ENCODE measurements around the gene PTPN6.
A peak's percentile ranks its signal among the peaks of the same experiment; 100 is the strongest.

The PTPN6 gene

DNA sequence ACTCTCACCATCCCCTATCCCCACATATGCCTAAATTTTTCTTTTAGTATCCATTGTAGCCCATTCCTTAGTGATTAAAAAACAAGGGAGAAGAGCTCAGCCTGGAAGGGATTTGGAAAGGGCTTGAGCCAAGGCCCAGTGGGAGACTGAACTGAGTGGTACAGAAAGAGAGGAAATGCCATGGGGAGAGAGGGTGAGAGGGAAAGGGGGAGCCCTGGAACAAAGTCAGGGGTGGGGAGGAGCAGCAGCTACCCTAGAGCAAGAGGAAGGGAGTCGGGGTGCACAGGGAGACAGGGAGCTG is 26.0 kb upstream of the PTPN6 start:
- Histone ChIP-seq H3K4me3 (ENCODE audit: low read length, poor library complexity, severe bottlenecking) (peak overlapping the region; percentile 54), H3K4me2 (ENCODE audit: low read depth, low read length, poor library complexity, severe bottlenecking) (peak overlapping the region; percentile 77), H4K20me1 (ENCODE audit: insufficient read depth, low read length, poor library complexity, severe bottlenecking) (peaks cover 14% of the 10 kb centered on the region), H3K9me2 (replicated peaks; ENCODE audit: low read depth, low read length) (no peaks in the 10 kb centered on the region), H3K36me3 (ENCODE audit: insufficient read depth, low read length) (peaks cover 11% of the 10 kb centered on the region; the same call in 1 of the 2 replicates), H3K9ac (ENCODE audit: low read depth, low read length, poor library complexity, severe bottlenecking) (peak overlapping the region; percentile 96), H3K79me2 (ENCODE audit: insufficient read depth, low read length) (peaks cover 33% of the 10 kb centered on the region), H3F3A (ENCODE audit: low read depth) (no peaks in the 10 kb centered on the region), H3K27me3 (ENCODE audit: insufficient read depth, low read length, poor library complexity, severe bottlenecking) (no peaks in the 10 kb centered on the region), H3K4me1 (ENCODE audit: insufficient read depth, low read length, poor library complexity, severe bottlenecking) (peaks cover 50% of the 10 kb centered on the region), H3K9me3 (ENCODE audit: insufficient read depth, low read depth, low read length) (no peaks in the 10 kb centered on the region), H2AFZ (ENCODE audit: low read length) (no peak overlapping the region)
- TF ChIP-seq, protein P1, sequence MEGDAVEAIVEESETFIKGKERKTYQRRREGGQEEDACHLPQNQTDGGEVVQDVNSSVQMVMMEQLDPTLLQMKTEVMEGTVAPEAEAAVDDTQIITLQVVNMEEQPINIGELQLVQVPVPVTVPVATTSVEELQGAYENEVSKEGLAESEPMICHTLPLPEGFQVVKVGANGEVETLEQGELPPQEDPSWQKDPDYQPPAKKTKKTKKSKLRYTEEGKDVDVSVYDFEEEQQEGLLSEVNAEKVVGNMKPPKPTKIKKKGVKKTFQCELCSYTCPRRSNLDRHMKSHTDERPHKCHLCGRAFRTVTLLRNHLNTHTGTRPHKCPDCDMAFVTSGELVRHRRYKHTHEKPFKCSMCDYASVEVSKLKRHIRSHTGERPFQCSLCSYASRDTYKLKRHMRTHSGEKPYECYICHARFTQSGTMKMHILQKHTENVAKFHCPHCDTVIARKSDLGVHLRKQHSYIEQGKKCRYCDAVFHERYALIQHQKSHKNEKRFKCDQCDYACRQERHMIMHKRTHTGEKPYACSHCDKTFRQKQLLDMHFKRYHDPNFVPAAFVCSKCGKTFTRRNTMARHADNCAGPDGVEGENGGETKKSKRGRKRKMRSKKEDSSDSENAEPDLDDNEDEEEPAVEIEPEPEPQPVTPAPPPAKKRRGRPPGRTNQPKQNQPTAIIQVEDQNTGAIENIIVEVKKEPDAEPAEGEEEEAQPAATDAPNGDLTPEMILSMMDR (conservative IDR thresholded peaks at IDR 0.05; ENCODE audit: low read length) = no peak
- TF ChIP-seq EZH2phosphoT487 (IDR thresholded peaks at IDR 0.05; ENCODE audit: borderline replicate concordance) = no peak

DNA sequence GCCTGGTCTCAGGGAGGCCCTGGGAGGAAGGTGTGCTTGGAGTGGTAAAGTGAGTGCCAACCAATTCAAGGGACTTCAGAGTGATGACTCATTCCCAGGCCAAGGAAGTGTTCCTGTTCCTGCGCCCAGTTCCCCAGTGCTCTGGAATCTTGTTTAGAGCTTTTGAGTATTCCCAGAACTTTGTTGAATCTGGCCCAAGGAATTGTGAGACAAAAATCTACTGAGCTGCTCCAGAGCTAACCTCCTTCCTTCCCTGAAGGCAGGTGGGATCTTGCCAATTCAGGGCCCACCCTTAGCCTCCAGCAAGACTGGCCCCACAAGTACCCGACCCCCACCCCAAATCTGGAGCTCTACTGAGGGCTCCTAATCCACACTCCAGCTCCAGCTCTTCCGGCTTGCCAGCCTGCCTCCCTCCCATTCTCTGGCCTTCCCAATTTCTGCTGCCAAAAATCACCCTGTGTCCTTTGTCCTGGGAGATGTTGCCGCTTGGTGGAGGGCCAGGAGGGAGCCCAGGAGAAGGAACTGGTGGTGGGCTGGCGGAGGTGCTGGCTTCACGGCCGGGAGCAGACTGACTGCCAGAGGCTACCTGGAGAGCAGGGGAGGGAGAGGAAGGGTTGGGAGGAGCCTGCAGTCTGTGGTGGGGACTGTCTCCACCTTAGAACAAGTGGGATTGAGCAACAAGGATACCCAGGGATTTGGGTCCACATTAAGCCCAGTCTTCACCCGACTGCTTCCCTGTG is 25.4 kb upstream of the PTPN6 start:
- Histone ChIP-seq H3K79me2 (ENCODE audit: insufficient read depth, low read length) (peaks cover 35% of the 10 kb centered on the region), H3K9ac (ENCODE audit: low read depth, low read length, poor library complexity, severe bottlenecking) (peak overlapping the region; percentile 96), H3K4me2 (ENCODE audit: low read depth, low read length, poor library complexity, severe bottlenecking) (peak overlapping the region; percentile 90), H3K9me3 (ENCODE audit: insufficient read depth, low read depth, low read length) (no peaks in the 10 kb centered on the region), H2AFZ (ENCODE audit: low read length) (no peak overlapping the region), H3K27me3 (ENCODE audit: insufficient read depth, low read length, poor library complexity, severe bottlenecking) (no peaks in the 10 kb centered on the region), H3K36me3 (ENCODE audit: insufficient read depth, low read length) (peaks cover 11% of the 10 kb centered on the region; the same call in 1 of the 2 replicates), H3F3A (ENCODE audit: low read depth) (no peaks in the 10 kb centered on the region), H3K9me2 (replicated peaks; ENCODE audit: low read depth, low read length) (no peaks in the 10 kb centered on the region), H3K4me1 (ENCODE audit: insufficient read depth, low read length, poor library complexity, severe bottlenecking) (peaks cover 52% of the 10 kb centered on the region), H3K4me3 (ENCODE audit: low read length, poor library complexity, severe bottlenecking) (no peak overlapping the region), H4K20me1 (ENCODE audit: insufficient read depth, low read length, poor library complexity, severe bottlenecking) (peaks cover 14% of the 10 kb centered on the region)
- TF ChIP-seq, protein P1 (conservative IDR thresholded peaks at IDR 0.05; ENCODE audit: low read length) = no peak
- no peak for TF ChIP-seq EZH2phosphoT487 (IDR thresholded peaks at IDR 0.05; ENCODE audit: borderline replicate concordance)

DNA sequence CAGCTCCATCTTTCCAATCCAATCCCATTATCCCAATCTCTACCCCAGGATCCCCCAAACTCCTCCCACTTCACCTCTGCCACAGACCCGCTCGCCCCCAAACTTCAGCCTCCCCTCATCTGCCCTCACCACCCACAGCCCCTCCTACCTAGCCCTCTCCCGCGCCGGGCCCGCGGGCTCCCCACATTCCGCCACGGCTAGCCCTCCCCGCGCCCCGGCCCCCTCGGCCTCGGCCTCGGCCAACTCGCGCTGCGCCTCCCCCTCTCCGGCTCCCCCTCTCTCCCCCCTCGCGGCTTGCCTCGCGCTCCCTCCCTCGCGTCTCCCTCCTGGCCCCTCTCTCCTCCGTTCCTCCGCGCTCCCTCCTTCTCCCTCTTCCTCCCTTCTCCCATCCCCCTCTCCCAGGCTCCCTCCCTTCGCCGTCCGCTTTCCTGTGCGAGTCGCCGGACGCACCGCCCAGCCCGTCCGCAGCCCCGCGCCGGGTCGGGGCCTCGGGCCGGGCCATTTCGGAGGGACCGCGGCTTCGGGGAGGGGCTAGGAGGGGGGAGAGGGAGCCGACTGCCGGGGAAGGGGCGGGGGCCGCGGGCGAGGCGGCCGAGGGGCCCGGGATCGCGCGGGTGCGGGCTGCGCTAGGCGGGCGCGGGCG is 23.7 kb upstream of the PTPN6 start, which contains the start of gene ATN1:
ATN1 (plus strand) TSS at position 581 of the 643 bp plus-strand sequence. CDS start 6,043 bp downstream, outside the sequence.
- no peaks in the 10 kb centered on the region for H3K27me3 ChIP-seq (ENCODE audit: insufficient read depth, low read length, poor library complexity, severe bottlenecking)
- H3K4me1 ChIP-seq (ENCODE audit: insufficient read depth, low read length, poor library complexity, severe bottlenecking) = peaks cover 59% of the 10 kb centered on the region
- H3K79me2 ChIP-seq (ENCODE audit: insufficient read depth, low read length) = peaks cover 51% of the 10 kb centered on the region
- peak within 1 kb of the TSS; percentile 96 for H3K9ac ChIP-seq (ENCODE audit: low read depth, low read length, poor library complexity, severe bottlenecking)
- peak within 1 kb of the TSS; percentile 90 for H3K4me3 ChIP-seq (ENCODE audit: low read length, poor library complexity, severe bottlenecking)
- H3F3A ChIP-seq (ENCODE audit: low read depth) = no peaks in the 10 kb centered on the region
- no peaks in the 10 kb centered on the region; the same call in 1 of the 2 replicates for H3K36me3 ChIP-seq (ENCODE audit: insufficient read depth, low read length)
- H3K4me2 ChIP-seq (ENCODE audit: low read depth, low read length, poor library complexity, severe bottlenecking) = peak within 1 kb of the TSS; percentile 97
- peaks cover 14% of the 10 kb centered on the region for H4K20me1 ChIP-seq (ENCODE audit: insufficient read depth, low read length, poor library complexity, severe bottlenecking)
- H3K9me2 ChIP-seq (replicated peaks; ENCODE audit: low read depth, low read length) = no peaks in the 10 kb centered on the region
- H3K9me3 ChIP-seq (ENCODE audit: insufficient read depth, low read depth, low read length) = no peaks in the 10 kb centered on the region
- no peak for TF ChIP-seq EZH2phosphoT487 (IDR thresholded peaks at IDR 0.05; ENCODE audit: borderline replicate concordance)
- peak within 1 kb of the TSS; percentile 95 for H2AFZ ChIP-seq (ENCODE audit: low read length)

Measured in Loucy (cell line).